GM12865 (cell line): ENCODE data around the gene AKT2.

Experiments
- DNase-seq: peaks from one replicate; pipeline ENCODE4 v3.0.0; 2010; ENCODE audit warnings: low read depth
- H3K4me3 ChIP-seq: 2 replicates; pipeline ENCODE4 v1.5.1; 2011; ENCODE audit warnings: mild to moderate bottlenecking, low read depth, low read length, control low read depth
- TF ChIP-seq, protein P1 (sequence below): IDR thresholded peaks from 2 replicates; pipeline ENCODE4 v1.5.1; 2011; ENCODE audit warnings: low read length, control low read depth, low read depth, inconsistent platforms; ENCODE audit not compliant: insufficient read depth; ENCODE audit errors: missing control alignments

The AKT2 gene

DNA sequence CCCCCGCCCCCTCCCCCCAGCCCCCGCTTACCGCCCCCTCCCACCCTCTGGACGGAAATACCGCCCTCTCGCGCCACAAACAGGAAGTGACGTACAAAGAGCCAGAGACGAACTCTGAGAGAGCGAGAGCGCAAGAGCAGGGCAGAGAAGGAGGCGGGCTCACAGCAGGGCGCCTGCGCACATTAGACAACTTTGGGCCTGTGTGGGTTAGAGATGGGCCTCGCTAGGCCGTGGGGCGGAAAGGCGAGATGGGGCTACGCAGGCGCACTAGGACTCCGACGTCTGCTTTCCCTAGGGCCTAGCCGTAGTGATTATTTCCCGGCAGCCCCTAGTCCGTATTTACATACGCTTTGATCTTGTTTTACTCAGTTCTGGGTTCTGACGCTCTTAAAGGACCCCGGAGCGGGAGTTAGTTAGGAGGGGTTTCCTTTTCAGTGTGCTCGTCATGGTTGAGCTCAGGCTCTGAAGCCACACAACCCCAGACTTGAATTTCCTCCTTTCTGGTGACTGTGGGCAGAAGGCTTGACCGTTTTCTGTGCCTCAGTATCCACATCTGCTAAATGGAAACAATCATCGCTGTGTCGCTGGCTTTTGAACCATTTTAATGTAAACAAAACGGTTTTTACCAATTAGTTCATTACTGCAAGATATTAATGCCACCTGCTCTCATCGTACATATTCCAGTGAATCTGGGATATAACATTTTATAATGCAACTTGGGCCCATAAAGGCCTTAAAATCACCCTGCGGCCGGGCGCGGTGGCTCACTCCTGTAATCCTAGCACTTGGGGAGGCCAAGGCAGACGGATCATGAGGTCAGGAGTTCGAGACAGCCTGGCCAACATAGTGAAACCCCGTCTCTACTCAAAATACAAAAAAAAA, 449 bp upstream of the AKT2 start:
- DNase-seq: peak; percentile 100
- TF ChIP-seq, protein P1, sequence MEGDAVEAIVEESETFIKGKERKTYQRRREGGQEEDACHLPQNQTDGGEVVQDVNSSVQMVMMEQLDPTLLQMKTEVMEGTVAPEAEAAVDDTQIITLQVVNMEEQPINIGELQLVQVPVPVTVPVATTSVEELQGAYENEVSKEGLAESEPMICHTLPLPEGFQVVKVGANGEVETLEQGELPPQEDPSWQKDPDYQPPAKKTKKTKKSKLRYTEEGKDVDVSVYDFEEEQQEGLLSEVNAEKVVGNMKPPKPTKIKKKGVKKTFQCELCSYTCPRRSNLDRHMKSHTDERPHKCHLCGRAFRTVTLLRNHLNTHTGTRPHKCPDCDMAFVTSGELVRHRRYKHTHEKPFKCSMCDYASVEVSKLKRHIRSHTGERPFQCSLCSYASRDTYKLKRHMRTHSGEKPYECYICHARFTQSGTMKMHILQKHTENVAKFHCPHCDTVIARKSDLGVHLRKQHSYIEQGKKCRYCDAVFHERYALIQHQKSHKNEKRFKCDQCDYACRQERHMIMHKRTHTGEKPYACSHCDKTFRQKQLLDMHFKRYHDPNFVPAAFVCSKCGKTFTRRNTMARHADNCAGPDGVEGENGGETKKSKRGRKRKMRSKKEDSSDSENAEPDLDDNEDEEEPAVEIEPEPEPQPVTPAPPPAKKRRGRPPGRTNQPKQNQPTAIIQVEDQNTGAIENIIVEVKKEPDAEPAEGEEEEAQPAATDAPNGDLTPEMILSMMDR: no peak
- H3K4me3 ChIP-seq: peak overlapping the region; percentile 89

DNA sequence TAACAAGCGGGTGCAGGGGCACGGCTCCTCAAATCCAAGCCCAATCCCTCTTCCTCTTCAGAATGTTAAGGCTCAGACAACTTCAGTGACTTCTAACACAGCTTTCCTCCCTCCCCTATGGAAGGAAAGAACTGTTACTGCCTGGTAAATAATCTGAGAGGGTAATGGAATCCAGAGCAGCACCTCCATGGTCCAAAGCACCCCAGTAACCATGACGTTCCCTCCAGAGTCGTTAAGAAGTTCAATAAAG, 969 bp downstream of the AKT2 start:
- TF ChIP-seq, protein P1: no peak
- no peak for DNase-seq
- H3K4me3 ChIP-seq: peak overlapping the region; percentile 89

DNA sequence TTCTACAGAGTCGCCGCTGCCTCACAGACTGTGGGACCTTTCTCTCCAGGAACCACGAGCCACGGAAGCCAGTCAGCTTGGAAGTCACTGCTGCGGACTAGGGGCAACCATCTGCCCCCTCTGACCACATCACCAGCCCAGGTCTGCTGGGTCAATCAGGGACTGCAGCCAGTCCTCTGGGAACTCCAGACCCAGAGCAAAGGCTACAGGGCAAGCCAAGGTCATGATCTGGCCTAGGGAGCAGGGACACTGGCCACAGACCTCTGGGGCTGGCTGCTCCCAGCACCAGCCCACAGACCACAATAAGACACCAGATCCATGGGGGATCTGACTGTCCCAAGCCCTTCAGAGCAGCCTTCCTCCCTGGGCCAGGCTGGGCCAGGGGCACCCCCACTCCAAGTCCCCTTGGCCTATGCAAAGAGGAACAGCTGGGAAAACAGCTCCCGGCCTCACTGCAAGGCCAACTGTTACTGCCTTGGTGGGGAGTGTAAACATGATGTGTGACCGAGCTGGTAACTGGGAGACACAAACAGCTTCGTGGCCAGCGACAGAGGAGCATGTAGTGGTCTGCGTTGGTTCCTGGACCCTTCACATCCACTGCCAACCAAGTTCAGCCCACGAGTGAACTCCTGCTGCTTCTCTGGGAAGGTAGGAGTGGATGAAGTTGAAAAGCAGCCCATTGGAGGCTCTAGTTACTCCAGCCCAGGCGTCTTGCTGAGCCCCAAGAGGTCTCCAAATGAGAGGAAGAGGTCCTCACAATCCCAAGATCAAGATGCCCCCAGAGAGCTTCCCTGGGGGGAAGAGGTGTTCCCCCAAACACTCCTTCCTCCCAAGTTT, 1.5 kb downstream of the AKT2 start:
- DNase-seq: no peak
- peak overlapping the region; percentile 89 for H3K4me3 ChIP-seq
- TF ChIP-seq, protein P1: no peak

DNA sequence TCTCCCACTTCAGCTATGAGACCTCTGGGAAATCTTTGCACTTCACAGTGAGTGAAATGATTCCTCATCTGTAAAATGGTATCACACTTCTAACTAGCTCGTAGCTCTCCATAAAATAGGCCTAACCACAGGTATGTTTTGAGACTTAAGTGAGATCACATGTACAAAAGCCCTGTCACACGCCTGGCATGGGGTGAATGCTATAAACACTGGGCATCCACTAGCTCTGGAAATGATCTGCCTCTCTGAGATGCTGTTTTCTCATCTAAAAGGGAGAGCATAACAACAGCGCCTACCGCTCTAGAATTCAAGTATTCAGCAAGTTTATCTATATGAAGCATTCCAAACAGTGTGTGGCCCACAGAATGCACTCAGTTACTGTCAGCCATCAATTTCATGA, 2.2 kb downstream of the AKT2 start:
- TF ChIP-seq, protein P1: no peak
- DNase-seq: no peak
- H3K4me3 ChIP-seq: peak overlapping the region; percentile 89; the same call in 1 of the 2 replicates

DNA sequence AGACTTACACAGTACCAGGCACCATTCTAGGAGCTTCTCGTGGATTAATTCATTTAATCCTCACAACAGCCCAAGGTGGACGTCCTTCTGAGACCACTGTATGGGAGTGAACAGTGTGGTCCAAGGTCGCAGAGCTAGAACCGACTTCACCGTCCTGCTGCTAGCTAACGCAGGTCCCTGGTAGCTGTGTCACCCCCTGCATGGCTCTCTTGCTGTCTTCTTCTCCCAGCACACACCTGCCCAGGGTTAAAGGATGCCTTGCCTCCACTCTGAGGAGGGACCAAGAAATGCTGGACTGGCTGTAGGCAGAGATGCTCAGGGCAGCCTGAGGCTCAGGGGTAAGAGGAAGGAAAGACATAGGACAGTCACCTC, 3.0 kb downstream of the AKT2 start:
- TF ChIP-seq, protein P1: no peak
- DNase-seq: no peak
- H3K4me3 ChIP-seq: no peak overlapping the region

DNA sequence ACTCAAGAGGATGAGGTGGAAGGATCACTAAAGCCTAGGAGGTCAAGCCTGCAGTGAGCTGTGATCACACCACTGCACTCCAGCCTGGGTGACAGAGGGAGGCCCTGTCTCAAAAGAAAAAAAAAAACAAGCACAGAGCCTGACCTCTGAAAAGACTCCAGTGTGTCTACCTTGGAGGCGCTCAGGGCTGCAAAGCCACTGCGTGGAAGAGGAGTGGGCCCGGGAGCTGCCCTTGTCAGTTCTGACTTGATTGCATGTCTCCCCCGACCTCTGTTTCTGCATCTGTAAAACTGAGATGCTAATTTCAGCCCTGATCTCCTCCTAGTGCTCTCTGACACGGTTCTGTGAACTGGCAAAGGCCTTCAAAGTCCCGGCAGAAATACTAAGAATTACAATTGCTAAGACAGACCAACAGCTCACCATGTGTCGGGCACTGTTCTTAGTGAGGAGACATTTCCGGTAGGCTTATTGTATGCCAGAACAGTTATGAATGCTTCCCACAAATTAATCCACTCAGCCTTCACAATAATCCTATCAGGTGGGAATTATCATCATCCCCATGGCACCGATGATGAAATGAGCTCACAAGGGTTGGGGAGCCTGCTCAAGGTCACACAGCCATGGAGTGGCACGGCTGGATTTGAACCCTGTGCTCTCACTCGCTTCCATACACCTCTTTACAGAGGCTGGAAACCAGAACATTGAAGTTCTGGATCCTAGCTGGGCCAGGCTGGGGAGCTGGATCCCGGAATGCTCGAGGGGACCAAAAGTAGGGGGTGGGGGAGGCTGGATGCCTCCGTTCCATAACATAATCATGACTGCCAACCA, 3.5 kb downstream of the AKT2 start:
- no peak overlapping the region for H3K4me3 ChIP-seq
- DNase-seq: no peak
- TF ChIP-seq, protein P1: no peak
